ENCODE data around the gene RNF39.
"Not testable (repeated sequence)": the region's sequence is repeated elsewhere in the genome, so short reads cannot be mapped to it uniquely, and the experiment has no call there.

RNF39 gene

GRCh38 chr6:30075094-30075789, at the start of gene RNF39:
Gene RNF39, minus strand, starts transcription at chr6:30075769. Its CDS starts 184 bp downstream, at chr6:30075585.
- DNase-seq, result peak in 4 of 6 experiments; percentile 5 to 29 (median 20)

GRCh38 chr6:30122515-30122914, 46.9 kb upstream of the RNF39 start:
- no peak for DNase-seq

GRCh38 chr6:30121446-30122366, 46.1 kb upstream of the RNF39 start:
- no peak for DNase-seq

GRCh38 chr6:30118691-30119090, 43.1 kb upstream of the RNF39 start:
- DNase-seq, result not testable (repeated sequence)

- no peak for DNase-seq
These were observed 41.2 kb upstream of the RNF39 start for GRCh38 chr6:30116724-30117123.

GRCh38 chr6:30113841-30114240, 38.3 kb upstream of the RNF39 start:
- no peak for DNase-seq

GRCh38 chr6:30113003-30113759, 37.6 kb upstream of the RNF39 start, which contains the start of gene TRIM31:
Gene TRIM31, minus strand, starts transcription at chr6:30113090. Its CDS starts 285 bp downstream, at chr6:30112805.
- DNase-seq, result no peak

GRCh38 chr6:30112402-30112994, 36.9 kb upstream of the RNF39 start:
- DNase-seq, result no peak

- no peak for DNase-seq
These were observed 35.8 kb upstream of the RNF39 start for GRCh38 chr6:30111266-30111856.

- no peak for DNase-seq
These were observed 29.1 kb upstream of the RNF39 start for GRCh38 chr6:30104661-30105060.

- no peak for DNase-seq
These were observed 28.3 kb upstream of the RNF39 start for GRCh38 chr6:30103872-30104179.

- peak; percentile 68 to 87 (median 76) for DNase-seq
These were observed 27.7 kb upstream of the RNF39 start for GRCh38 chr6:30102970-30103871.

- DNase-seq, result peak in 2 of 6 experiments; percentile 12 to 43
These were observed 26.9 kb upstream of the RNF39 start for GRCh38 chr6:30102414-30102969.

GRCh38 chr6:30101444-30102413, 26.2 kb upstream of the RNF39 start:
- DNase-seq, result peak in 5 of 6 experiments; percentile 22 to 72 (median 42)

GRCh38 chr6:30100585-30101443, 25.2 kb upstream of the RNF39 start:
- DNase-seq, result peak in 4 of 6 experiments; percentile 9 to 29 (median 20)

GRCh38 chr6:30100154-30100553, 24.6 kb upstream of the RNF39 start:
- DNase-seq, result no peak

GRCh38 chr6:30097902-30098768, 22.6 kb upstream of the RNF39 start:
- DNase-seq, result peak in 2 of 6 experiments; percentile 26 to 31

GRCh38 chr6:30096829-30097228, 21.3 kb upstream of the RNF39 start:
- no peak for DNase-seq
